ENCODE measurements around the gene NIPAL4.

DNA sequence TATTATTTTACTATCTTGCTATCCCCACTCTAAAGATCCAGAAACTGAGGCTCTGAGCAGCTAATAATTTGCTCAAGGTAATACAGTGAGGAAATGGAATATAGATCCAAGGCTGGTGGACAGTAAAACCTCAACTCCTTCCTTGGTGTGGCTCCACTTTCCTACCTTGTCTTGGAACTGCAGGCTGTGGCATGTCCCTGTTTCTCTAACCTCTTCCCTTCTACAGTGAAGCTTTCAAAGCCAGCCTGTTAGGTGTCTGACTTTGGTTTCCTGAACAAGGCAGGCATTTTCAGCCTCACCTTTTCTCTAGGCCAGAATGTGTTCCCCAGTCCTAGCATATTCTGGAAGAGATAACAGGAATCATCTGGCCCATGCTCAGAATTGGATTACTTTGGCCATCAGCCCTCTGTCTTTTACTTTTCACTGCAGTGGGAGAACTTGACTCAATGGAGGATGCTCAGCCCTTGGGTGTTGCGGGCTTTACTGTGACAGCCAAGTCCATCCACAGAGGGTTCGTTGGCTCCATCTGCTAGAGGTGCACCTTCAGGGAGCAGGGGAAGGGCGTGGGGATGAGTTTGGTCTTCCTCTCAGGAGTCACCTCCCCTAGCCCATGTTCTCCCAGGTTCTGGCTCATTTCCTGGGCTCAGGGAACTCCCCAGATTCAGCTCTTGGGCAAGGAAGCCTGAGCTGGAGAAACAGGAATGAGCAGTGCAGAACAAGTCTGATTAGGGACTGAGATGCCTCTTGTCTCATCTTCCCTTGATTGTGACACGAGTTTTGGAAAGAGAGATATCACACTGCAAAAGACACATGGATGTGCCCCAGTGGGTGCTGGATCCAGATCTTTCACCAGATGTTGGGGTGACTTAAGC lies 1.1 kb downstream of the NIPAL4 start:
- TF ChIP-seq, protein P1, sequence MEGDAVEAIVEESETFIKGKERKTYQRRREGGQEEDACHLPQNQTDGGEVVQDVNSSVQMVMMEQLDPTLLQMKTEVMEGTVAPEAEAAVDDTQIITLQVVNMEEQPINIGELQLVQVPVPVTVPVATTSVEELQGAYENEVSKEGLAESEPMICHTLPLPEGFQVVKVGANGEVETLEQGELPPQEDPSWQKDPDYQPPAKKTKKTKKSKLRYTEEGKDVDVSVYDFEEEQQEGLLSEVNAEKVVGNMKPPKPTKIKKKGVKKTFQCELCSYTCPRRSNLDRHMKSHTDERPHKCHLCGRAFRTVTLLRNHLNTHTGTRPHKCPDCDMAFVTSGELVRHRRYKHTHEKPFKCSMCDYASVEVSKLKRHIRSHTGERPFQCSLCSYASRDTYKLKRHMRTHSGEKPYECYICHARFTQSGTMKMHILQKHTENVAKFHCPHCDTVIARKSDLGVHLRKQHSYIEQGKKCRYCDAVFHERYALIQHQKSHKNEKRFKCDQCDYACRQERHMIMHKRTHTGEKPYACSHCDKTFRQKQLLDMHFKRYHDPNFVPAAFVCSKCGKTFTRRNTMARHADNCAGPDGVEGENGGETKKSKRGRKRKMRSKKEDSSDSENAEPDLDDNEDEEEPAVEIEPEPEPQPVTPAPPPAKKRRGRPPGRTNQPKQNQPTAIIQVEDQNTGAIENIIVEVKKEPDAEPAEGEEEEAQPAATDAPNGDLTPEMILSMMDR (IDR thresholded peaks at IDR 0.05), result no peak
- TF ChIP-seq POLR2A (IDR thresholded peaks at IDR 0.05), result no peak

Measured in right lobe of liver (tissue), 4 donors.